ENCODE measurements around the gene CPA1. TPM values are rescaled to one million over a fixed set of nuclear protein-coding genes. Genes with fewer than 3 reads are reported as not detected.

The CPA1 gene
- total RNA-seq, 1 donor from 2014 or later, result not detected

DNA sequence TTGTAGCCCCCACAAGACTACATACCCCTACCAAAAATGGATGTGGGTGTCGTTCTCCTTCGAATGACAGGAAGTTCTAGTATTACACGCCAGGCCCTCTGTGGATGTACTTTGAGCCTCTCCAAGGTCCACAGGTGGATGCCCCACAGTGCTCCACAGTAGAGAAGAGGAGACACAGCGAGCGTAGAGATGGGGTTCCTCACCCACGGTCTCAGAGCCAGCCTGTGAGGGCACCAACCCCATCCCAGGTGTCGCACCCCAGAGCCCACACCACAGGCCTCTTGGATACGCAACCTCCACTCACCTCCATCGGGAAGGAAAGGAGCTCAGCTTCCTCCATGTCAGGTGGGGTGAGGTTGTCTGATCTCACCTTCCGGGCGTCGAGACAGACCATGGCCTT, 33.4 kb upstream of the CPA1 start:
- no peak for DNase-seq (ENCODE audit: low read depth)
- no peak for TF ChIP-seq CTCF (conservative IDR thresholded peaks at IDR 0.05; ENCODE audit: low read depth, low read length)
- no peak overlapping the region for H3K4me3 ChIP-seq (ENCODE audit: low read depth, low read length)

DNA sequence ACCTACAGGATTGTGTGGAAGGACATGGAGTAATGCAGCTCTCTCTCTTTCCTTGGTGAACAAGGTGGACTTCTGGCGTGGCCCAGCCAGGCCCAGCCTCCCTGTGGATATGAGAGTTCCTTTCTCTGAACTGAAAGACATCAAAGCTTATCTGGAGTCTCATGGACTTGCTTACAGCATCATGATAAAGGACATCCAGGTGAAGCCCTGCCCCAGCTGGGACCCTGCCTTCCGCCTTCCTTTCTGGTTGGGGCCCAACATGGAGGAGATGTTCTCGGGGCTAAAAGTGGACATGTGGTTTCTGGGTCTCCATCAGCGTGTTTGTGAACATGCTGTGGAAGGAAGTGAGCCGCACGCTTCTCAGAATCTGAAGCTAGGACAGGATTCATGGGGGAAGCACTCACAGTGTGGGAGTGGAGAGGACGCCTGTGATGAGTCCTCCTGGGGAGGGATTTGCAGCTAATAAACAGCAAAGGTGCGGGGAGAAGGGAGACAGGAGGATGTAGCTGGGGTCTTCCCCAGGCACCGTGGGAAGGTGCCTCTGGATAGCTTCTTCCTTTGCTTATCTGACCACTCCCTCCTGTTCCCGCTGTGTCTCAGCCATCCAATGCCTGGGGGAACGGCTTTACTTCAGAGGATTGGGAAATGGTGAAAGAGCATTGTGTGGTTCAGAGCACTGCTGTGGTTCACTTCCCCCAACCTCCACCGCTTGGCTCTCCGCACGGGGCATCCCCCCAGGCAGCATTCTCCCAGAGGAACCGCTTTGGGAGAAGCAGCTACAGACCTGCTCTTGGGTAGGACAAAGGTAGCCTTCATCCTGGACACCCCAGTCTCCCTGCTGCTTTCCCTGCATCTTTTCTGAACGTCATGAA, 30.1 kb upstream of the CPA1 start:
- H3K4me3 ChIP-seq (ENCODE audit: low read depth, low read length), result no peak overlapping the region
- no peak for TF ChIP-seq CTCF (conservative IDR thresholded peaks at IDR 0.05; ENCODE audit: low read depth, low read length)
- no peak for DNase-seq (ENCODE audit: low read depth)

DNA sequence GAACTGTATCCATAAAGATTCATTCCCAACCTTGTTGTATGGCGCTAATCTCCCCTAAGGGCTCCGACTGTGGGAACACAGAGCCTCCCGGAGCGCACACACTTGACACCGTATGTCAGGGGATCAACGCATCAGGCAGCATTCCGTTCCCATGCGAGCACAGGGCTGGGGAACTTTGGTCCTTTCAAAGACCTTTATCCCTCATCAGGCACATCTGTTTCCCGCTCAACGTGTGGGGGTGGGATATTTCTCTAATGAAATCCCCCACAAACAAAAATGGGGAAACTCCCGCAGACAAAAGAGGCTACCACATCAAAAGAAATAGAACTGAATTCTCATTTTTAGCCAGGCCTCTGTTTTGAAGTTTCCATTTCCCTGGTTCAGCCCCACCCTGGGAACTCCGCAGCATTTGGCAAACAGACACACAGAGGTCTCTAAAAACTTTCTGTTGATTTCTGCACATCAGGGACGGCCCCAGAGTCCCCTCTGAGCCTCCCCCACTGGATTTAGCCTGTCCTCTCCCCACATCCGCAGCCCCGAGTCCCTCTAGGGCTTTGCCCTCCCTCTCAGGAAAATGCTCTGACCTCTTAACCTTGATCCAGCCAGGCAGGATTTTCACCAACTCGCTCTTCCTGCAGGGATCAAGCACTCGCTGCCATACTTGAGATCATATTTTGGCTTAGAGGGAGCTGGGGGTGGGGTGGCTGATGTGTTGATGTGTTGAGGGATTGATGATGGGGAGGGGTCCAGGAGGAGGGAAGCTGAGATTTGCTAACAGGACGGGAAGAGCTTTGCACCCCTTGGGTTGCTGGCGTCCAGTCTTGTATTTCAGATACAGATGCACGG, 29.1 kb upstream of the CPA1 start:
- TF ChIP-seq CTCF (conservative IDR thresholded peaks at IDR 0.05; ENCODE audit: low read depth, low read length), result no peak
- no peak overlapping the region for H3K4me3 ChIP-seq (ENCODE audit: low read depth, low read length)
- DNase-seq (ENCODE audit: low read depth), result no peak

GRCh38 chr7:130351791-130352090, 28.6 kb upstream of the CPA1 start:
- no peak overlapping the region for H3K4me3 ChIP-seq (ENCODE audit: low read depth, low read length)
- no peak for TF ChIP-seq CTCF (conservative IDR thresholded peaks at IDR 0.05; ENCODE audit: low read depth, low read length)
- DNase-seq (ENCODE audit: low read depth), result no peak

DNA sequence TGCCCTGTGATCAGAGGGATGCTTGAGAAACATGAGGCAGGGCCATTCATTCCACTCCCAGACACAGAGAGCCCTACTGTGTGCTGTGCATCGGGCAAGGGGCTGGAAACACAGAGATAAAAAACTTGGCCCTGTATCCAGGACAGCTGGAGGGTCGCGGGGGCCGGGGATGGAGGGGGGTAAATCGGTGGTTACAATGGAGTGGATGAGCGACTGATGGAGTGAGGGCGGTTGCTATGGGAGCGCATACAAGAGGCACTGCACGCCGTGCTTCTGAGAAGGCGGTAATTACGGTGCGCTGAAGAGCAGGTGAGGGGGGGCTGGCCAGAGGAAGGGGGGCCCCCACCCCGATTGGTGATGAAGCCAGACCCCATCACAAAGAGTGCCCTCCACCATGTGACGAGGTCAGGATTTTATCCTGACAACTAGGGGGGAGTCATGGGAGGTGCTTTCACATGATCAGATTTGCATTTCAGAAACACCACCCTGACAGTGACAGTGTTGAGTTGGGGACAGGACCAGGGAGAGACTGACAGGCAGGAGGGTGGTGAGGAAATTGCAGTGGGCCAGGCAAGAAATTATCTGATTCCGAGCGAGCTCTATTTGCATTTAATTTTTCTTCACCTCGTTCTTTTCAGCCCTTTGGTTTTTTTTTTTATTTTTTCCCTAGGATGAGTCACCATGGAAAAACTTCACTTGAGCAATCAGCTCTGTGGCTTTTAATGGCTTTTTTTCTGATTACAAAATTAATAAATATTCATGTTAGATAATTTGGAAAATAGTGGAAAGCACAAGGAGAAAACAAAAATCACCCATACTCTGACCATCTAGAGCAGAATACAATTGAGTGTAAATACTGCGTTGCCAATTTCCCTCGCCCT, 27.9 kb upstream of the CPA1 start:
- TF ChIP-seq CTCF (conservative IDR thresholded peaks at IDR 0.05; ENCODE audit: low read depth, low read length), result no peak
- no peak overlapping the region for H3K4me3 ChIP-seq (ENCODE audit: low read depth, low read length)
- DNase-seq (ENCODE audit: low read depth), result no peak

- no peak for DNase-seq (ENCODE audit: low read depth)
- TF ChIP-seq CTCF (conservative IDR thresholded peaks at IDR 0.05; ENCODE audit: low read depth, low read length), result peak; percentile 5
- no peak overlapping the region for H3K4me3 ChIP-seq (ENCODE audit: low read depth, low read length)
Measured at GRCh38 chr7:130353196-130353595, 27.1 kb upstream of the CPA1 start.

Measured in epithelial cell of proximal tubule (primary cell).